Mammary epithelial cell (primary cell): Measurements from ENCODE around the gene CUX1.

ENCODE experiments used
- EZH2 ChIP-seq: IDR thresholded peaks from 2 replicates; pipeline ENCODE4 v1.6.1; 2012; ENCODE audit warnings: low read length, inconsistent platforms, borderline replicate concordance
- TF ChIP-seq, protein P1 (sequence below), 2 donors: IDR thresholded peaks in 1 of 2; conservative IDR thresholded peaks in 1 of 2; 2 replicates each; pipeline ENCODE4 v1.5.1; 2011 to 2012; ENCODE audit warnings: inconsistent platforms in 2 of 2, low read length in 2 of 2, mild to moderate bottlenecking in 2 of 2, control low read depth in 1 of 2, low read depth in 1 of 2; ENCODE audit not compliant: insufficient read depth in 1 of 2; ENCODE audit errors: extremely low read depth in 1 of 2

DNA sequence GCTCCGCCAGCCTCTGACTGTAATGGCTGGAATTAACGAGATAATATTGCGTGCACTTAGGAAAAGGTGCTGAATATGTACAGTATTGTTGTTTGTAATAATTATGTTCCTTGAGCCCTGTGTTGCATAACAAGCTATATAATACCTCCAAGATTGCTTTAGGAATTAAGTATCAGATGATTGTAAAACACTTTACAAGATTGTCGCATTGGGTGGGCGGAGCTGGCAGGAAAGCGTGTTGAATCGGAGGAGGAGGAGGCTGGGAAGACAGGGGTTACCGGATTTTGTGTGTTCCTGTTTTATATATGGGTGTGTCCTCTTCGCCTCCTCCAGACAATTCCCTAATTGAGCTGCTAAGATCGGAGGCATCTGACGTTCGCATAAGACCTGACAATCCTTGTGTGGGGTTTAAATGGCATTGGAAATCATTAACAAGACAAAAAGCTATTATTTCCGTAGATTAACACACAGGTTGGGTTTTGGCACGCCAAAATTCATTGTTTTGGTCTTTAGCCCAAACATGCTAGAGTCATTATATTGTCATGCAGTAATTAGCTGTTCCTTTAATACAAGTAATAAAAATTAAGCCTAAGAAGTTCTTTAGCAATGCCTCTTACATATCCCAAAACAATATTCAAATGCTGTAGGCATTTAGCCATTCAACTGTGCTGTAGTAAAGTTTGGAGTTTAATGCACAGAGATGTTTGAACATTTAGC, 276.3 kb downstream of the CUX1 start:
- TF ChIP-seq, protein P1, sequence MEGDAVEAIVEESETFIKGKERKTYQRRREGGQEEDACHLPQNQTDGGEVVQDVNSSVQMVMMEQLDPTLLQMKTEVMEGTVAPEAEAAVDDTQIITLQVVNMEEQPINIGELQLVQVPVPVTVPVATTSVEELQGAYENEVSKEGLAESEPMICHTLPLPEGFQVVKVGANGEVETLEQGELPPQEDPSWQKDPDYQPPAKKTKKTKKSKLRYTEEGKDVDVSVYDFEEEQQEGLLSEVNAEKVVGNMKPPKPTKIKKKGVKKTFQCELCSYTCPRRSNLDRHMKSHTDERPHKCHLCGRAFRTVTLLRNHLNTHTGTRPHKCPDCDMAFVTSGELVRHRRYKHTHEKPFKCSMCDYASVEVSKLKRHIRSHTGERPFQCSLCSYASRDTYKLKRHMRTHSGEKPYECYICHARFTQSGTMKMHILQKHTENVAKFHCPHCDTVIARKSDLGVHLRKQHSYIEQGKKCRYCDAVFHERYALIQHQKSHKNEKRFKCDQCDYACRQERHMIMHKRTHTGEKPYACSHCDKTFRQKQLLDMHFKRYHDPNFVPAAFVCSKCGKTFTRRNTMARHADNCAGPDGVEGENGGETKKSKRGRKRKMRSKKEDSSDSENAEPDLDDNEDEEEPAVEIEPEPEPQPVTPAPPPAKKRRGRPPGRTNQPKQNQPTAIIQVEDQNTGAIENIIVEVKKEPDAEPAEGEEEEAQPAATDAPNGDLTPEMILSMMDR (conservative IDR thresholded peaks at IDR 0.05 in 1 of 2, IDR thresholded peaks at IDR 0.05 in 1 of 2; ENCODE audit: extremely low read depth in 1 of 2, insufficient read depth in 1 of 2, low read depth in 1 of 2, low read length in 2 of 2): no peak
- TF ChIP-seq EZH2: no peak
